Measurements from ENCODE around the gene CDH24. TPM values are rescaled to one million over a fixed set of nuclear protein-coding genes. Genes with fewer than 3 reads are reported as not detected.
A peak's percentile ranks its signal among the peaks of the same experiment; 100 is the strongest.

Gene CDH24
- total and polyA plus RNA-seq, 9 of the 15 experiments (the other 6 are each of a cell fraction or from before 2014, with no cell fraction given): 0.04 to 16.2 (median 4.9) TPM

- TF ChIP-seq THRAP3 (IDR thresholded peaks at IDR 0.05; ENCODE audit: borderline replicate concordance) (peak; percentile 87; the same call in 1 of the 2 replicates), ZNF644 (tag; IDR thresholded peaks at IDR 0.05; ENCODE audit: low read depth) (no peak), SETDB1 (IDR thresholded peaks at IDR 0.05; ENCODE audit: low read length) (no peak), ZNF217 (CRISPR knock-in tag; IDR thresholded peaks at IDR 0.05) (no peak), ZBTB11 (CRISPR knock-in tag; IDR thresholded peaks at IDR 0.05) (0 out of 6 replicates have a peak, but pooled peaks of 1 of the 3 experiments have one; percentile 8), HDAC2 (IDR thresholded peaks at IDR 0.05) (no peak; the same call in 1 of the 2 replicates), LCOR (CRISPR knock-in tag; IDR thresholded peaks at IDR 0.05) (no peak), KHSRP (IDR thresholded peaks at IDR 0.05) (peak; percentile 51; the same call in 1 of the 2 replicates), ZNF41 (CRISPR knock-in tag; conservative IDR thresholded peaks at IDR 0.05) (no peak), HMGXB4 (CRISPR knock-in tag; IDR thresholded peaks at IDR 0.05) (0 out of 2 replicates have a peak, but pooled peaks have one; percentile 73), ZC3H8 (IDR thresholded peaks at IDR 0.05) (peak; percentile 62; the same call in 1 of the 2 replicates), SP2 (IDR thresholded peaks at IDR 0.05; ENCODE audit: extremely low read depth, low read depth, low read length, poor library complexity, severe bottlenecking) (no peak), ILK (tag; IDR thresholded peaks at IDR 0.05; ENCODE audit: borderline replicate concordance, low read depth) (no peak)
These were observed 36.8 kb upstream of the CDH24 start (continued) for GRCh38 chr14:23093991-23094665.
